GM18526 (cell line): ENCODE data around the gene HOXD12.

Source experiments
- POLR2A ChIP-seq: IDR thresholded peaks from 3 replicates; pipeline ENCODE4 v1.6.1; 2011; ENCODE audit not compliant: insufficient read length; ENCODE audit errors: extremely low read depth

HOXD12 gene

GRCh38 chr2:176105730-176106580 lies 6.4 kb downstream of the HOXD12 start:
- TF ChIP-seq POLR2A, result no peak

- TF ChIP-seq POLR2A, result no peak
These were observed 7.3 kb downstream of the HOXD12 start, which contains the start of gene HOXD11 for GRCh38 chr2:176106581-176107539. Gene HOXD11, plus strand, starts transcription at chr2:176107280. Its CDS starts 76 bp downstream, at chr2:176107356.

- no peak for TF ChIP-seq POLR2A
These were observed 8.2 kb downstream of the HOXD12 start for GRCh38 chr2:176107731-176108181.

- no peak for TF ChIP-seq POLR2A
These were observed 9.8 kb downstream of the HOXD12 start for GRCh38 chr2:176109192-176109901.

GRCh38 chr2:176109946-176110345 lies 10.4 kb downstream of the HOXD12 start:
- TF ChIP-seq POLR2A, result no peak

- no peak for TF ChIP-seq POLR2A
These were observed 11.1 kb downstream of the HOXD12 start for GRCh38 chr2:176110415-176111308.

- no peak for TF ChIP-seq POLR2A
These were observed 11.7 kb downstream of the HOXD12 start for GRCh38 chr2:176111309-176111663.

GRCh38 chr2:176111846-176112374 lies 12.3 kb downstream of the HOXD12 start:
- TF ChIP-seq POLR2A, result no peak

GRCh38 chr2:176112375-176113302 lies 13.0 kb downstream of the HOXD12 start:
- TF ChIP-seq POLR2A, result no peak

- TF ChIP-seq POLR2A, result no peak
These were observed 14.7 kb downstream of the HOXD12 start for GRCh38 chr2:176114120-176114929.

- TF ChIP-seq POLR2A, result no peak
These were observed 15.5 kb downstream of the HOXD12 start for GRCh38 chr2:176114930-176115625.
